ENCODE measurements around the gene TMEM132A.

TMEM132A gene

DNA sequence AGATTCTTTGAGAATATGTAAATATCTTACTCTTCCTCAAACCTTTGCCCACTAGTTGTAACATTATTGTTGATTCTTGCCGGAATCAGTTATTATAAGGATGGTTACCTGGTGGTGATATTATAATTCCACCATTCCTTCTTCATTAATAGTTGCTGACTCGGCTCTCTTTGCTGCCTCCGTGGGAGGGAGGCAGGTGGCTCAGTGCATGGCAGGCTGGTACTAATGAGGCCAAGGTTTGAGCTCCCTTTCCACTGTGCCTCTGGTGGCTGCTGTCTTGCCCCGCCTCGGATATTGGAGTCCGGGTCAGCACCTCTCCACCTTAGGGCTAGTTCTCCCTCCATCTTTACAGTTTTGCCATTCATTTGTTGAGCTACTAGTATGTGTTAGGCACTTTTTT, 59.9 kb downstream of the TMEM132A start:
- DNase-seq (ENCODE audit: low spot score in 2 of 2) (no peak), ATAC-seq (replicated peaks; ENCODE audit: extremely low read depth, poor library complexity, severe bottlenecking) (no peak)
- Mint-ChIP-seq H3K27ac (ENCODE audit: low read depth) (peak overlapping the region; percentile 92), H3K9me3 (no peaks in the 10 kb centered on the region), H3K4me1 (peaks cover 74% of the 10 kb centered on the region), H3K27me3 (no peaks in the 10 kb centered on the region), H3K4me3 (peak overlapping the region; percentile 63), H3K36me3 (ENCODE audit: insufficient read depth) (peaks cover 56% of the 10 kb centered on the region)

GRCh38 chr11:60984636-60985035, 60.4 kb downstream of the TMEM132A start:
- H3K4me3 Mint-ChIP-seq, result peak overlapping the region; percentile 63
- H3K27me3 Mint-ChIP-seq, result no peaks in the 10 kb centered on the region
- peaks cover 74% of the 10 kb centered on the region for H3K4me1 Mint-ChIP-seq
- peaks cover 61% of the 10 kb centered on the region for H3K36me3 Mint-ChIP-seq (ENCODE audit: insufficient read depth)
- peak overlapping the region; percentile 92 for H3K27ac Mint-ChIP-seq (ENCODE audit: low read depth)
- ATAC-seq (replicated peaks; ENCODE audit: extremely low read depth, poor library complexity, severe bottlenecking), result no peak
- no peak for DNase-seq (ENCODE audit: low spot score in 2 of 2)
- no peaks in the 10 kb centered on the region for H3K9me3 Mint-ChIP-seq

- Mint-ChIP-seq H3K4me3 (peak overlapping the region; percentile 63), H3K36me3 (ENCODE audit: insufficient read depth) (peaks cover 65% of the 10 kb centered on the region), H3K27ac (ENCODE audit: low read depth) (peak overlapping the region; percentile 92), H3K9me3 (no peaks in the 10 kb centered on the region), H3K27me3 (no peaks in the 10 kb centered on the region), H3K4me1 (peaks cover 69% of the 10 kb centered on the region)
- ATAC-seq (replicated peaks; ENCODE audit: extremely low read depth, poor library complexity, severe bottlenecking) (no peak), DNase-seq (ENCODE audit: low spot score in 2 of 2) (no peak)
Observed at GRCh38 chr11:60985501-60985900, 61.2 kb downstream of the TMEM132A start.

DNA sequence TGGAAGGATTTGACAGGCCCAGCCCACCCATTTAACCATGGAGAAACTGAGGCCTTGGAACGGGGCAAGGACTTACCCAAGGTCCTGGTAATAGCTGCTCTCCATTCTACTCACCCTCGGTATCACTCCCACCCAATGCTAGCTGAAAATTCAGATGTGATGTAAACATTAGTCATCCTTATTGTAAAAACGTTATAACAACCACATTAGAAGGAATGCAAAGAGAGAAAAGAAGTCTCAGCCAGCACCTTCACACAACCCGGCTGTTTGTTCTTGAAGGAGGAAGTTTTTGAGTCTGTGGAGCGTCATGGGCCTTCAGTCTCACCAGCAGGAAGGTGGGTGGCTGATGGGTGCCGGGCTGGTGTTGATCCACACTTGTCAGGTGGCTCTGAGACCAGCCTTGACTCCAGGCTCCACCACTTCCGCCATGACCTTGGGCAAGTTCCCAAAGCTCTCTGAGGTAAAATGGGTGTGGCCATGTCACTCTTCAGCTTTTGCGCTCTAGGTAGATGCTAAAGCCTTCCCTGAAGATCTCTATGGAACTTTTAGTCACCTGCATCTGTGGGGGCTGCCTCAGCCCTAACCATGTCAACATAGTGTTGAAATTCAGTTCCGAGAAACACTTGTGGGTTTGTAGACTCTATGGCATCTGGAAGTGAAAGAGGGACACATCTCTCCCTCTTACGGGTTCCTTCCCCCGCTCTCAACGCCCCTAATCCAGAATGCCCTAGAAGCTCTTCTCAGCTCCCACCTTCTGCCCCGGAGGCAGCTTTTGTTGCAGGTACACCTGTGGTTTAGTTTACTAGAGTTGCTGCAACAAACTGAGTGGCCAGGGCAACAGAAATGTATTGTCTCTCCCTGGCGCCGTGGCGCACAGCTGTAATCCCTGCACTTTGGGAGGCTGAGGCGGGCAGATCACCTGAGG, 62.0 kb downstream of the TMEM132A start:
- peaks cover 74% of the 10 kb centered on the region for H3K4me1 Mint-ChIP-seq
- peak overlapping the region; percentile 63 for H3K4me3 Mint-ChIP-seq
- DNase-seq (ENCODE audit: low spot score in 2 of 2) (peak; percentile 67 to 92), ATAC-seq (replicated peaks; ENCODE audit: extremely low read depth, poor library complexity, severe bottlenecking) (peak; percentile 95)
- H3K27ac Mint-ChIP-seq (ENCODE audit: low read depth), result peak overlapping the region; percentile 92
- no peaks in the 10 kb centered on the region for H3K9me3 Mint-ChIP-seq
- peaks cover 70% of the 10 kb centered on the region for H3K36me3 Mint-ChIP-seq (ENCODE audit: insufficient read depth)
- no peaks in the 10 kb centered on the region for H3K27me3 Mint-ChIP-seq

Measured in central memory CD8-positive, alpha-beta T cell (primary cell).